H9 (cell line): Measurements from ENCODE around the gene KLK6. TPM values are rescaled to one million over a fixed set of nuclear protein-coding genes. Genes with fewer than 3 reads are reported as not detected.

ENCODE experiments used
- DNase-seq: peaks from one replicate; pipeline ENCODE4 v3.0.0-alpha.2; 2017
- H2AFZ ChIP-seq: one replicate; pipeline ENCODE4 v1.6.1; 2013; ENCODE audit warnings: mild to moderate bottlenecking, low read length, control low read depth, moderate library complexity
- H2AK5ac ChIP-seq: 2 replicates; pipeline ENCODE4 v1.6.1; 2013; ENCODE audit warnings: low read length, control low read depth, mixed read lengths; ENCODE audit not compliant: insufficient read length
- H2BK120ac ChIP-seq: one replicate; pipeline ENCODE4 v1.6.1; 2013; ENCODE audit warnings: low read depth, mild to moderate bottlenecking, low read length, control low read depth, inconsistent platforms; ENCODE audit not compliant: poor library complexity, severe bottlenecking
- H2BK12ac ChIP-seq: 2 replicates; pipeline ENCODE4 v1.6.1; 2013; ENCODE audit warnings: low read length, control low read depth, mixed read lengths, low read depth; ENCODE audit not compliant: insufficient read length
- H2BK15ac ChIP-seq: 2 replicates; pipeline ENCODE4 v1.6.1; 2013; ENCODE audit warnings: low read depth, low read length, control low read depth
- H2BK20ac ChIP-seq: one replicate; pipeline ENCODE4 v1.6.1; 2013; ENCODE audit warnings: low read depth, mild to moderate bottlenecking, low read length, control low read depth, inconsistent platforms; ENCODE audit not compliant: poor library complexity, severe bottlenecking
- H2BK5ac ChIP-seq: 2 replicates; pipeline ENCODE4 v1.6.1; 2013; ENCODE audit warnings: low read length, control low read depth, mixed read lengths; ENCODE audit not compliant: insufficient read length
- H3K14ac ChIP-seq: 2 replicates; pipeline ENCODE4 v1.6.1; 2013; ENCODE audit warnings: low read length, control low read depth; ENCODE audit not compliant: insufficient read depth
- H3K18ac ChIP-seq: 2 replicates; pipeline ENCODE4 v1.6.1; 2013; ENCODE audit warnings: low read depth, mild to moderate bottlenecking, mixed read lengths, low read length, control low read depth; ENCODE audit not compliant: insufficient read length
- H3K23ac ChIP-seq: 2 replicates; pipeline ENCODE4 v1.6.1; 2013; ENCODE audit warnings: low read length, control low read depth, mixed read lengths, low read depth; ENCODE audit not compliant: insufficient read length
- H3K23me2 ChIP-seq: 2 replicates; pipeline ENCODE4 v1.6.1; 2013; ENCODE audit warnings: low read depth, mild to moderate bottlenecking, mixed read lengths, low read length, control low read depth; ENCODE audit not compliant: insufficient read length, poor library complexity, severe bottlenecking
- H3K27ac ChIP-seq: 2 replicates; pipeline ENCODE4 v1.5.1; 2013; ENCODE audit warnings: low read length, control low read depth, mixed read lengths, low read depth; ENCODE audit not compliant: insufficient read length
- H3K27me3 ChIP-seq: 2 replicates; pipeline ENCODE4 v1.6.1; 2013; ENCODE audit warnings: low read length, control low read depth, inconsistent platforms; ENCODE audit not compliant: insufficient read depth
- H3K4ac ChIP-seq: 2 replicates; pipeline ENCODE4 v1.6.1; 2013; ENCODE audit warnings: low read depth, mild to moderate bottlenecking, control low read depth, inconsistent platforms, low read length, moderate library complexity
- H3K4me1 ChIP-seq: 2 replicates; pipeline ENCODE4 v1.6.1; 2013; ENCODE audit warnings: low read length, control low read depth, inconsistent platforms; ENCODE audit not compliant: insufficient read depth
- H3K4me2 ChIP-seq: 2 replicates; pipeline ENCODE4 v1.6.1; 2013; ENCODE audit warnings: low read length, control low read depth, mixed read lengths; ENCODE audit not compliant: insufficient read length, insufficient read depth
- H3K56ac ChIP-seq: 2 replicates; pipeline ENCODE4 v1.6.1; 2013; ENCODE audit warnings: low read depth, mild to moderate bottlenecking, mixed read lengths, low read length, control low read depth; ENCODE audit not compliant: insufficient read length
- H3K79me1 ChIP-seq: 2 replicates; pipeline ENCODE4 v1.6.1; 2013; ENCODE audit warnings: low read depth, mild to moderate bottlenecking, moderate library complexity, low read length, control low read depth, inconsistent platforms; ENCODE audit not compliant: insufficient read depth, poor library complexity, severe bottlenecking
- H3K79me2 ChIP-seq: 2 replicates; pipeline ENCODE4 v1.6.1; 2013; ENCODE audit warnings: low read length, control low read depth, inconsistent platforms; ENCODE audit not compliant: insufficient read depth
- H3K9ac ChIP-seq: 2 replicates; pipeline ENCODE4 v1.6.1; 2013; ENCODE audit warnings: low read length, control low read depth, mixed read lengths; ENCODE audit not compliant: insufficient read length; ENCODE audit errors: extremely low read depth
- H3K9me3 ChIP-seq: one replicate; pipeline ENCODE4 v1.6.1; 2013; ENCODE audit warnings: low read depth, low read length, inconsistent platforms; ENCODE audit not compliant: control insufficient read depth
- H3T11ph ChIP-seq: one replicate; pipeline ENCODE4 v1.6.1; 2013; ENCODE audit warnings: mild to moderate bottlenecking, low read length, control low read depth, inconsistent platforms
- H4K20me1 ChIP-seq: one replicate; pipeline ENCODE4 v1.6.1; 2013; ENCODE audit not compliant: control insufficient read depth, insufficient read length, insufficient read depth
- H4K5ac ChIP-seq: 2 replicates; pipeline ENCODE4 v1.6.1; 2013; ENCODE audit warnings: low read depth, mild to moderate bottlenecking, mixed read lengths, low read length, control low read depth; ENCODE audit not compliant: insufficient read length
- H4K8ac ChIP-seq: replicated peaks from 2 replicates; pipeline ENCODE4 v1.6.1; 2013; ENCODE audit warnings: low read length, control low read depth, mixed read lengths, low read depth; ENCODE audit not compliant: insufficient read length
- H4K91ac ChIP-seq: 2 replicates; pipeline ENCODE4 v1.6.1; 2013; ENCODE audit warnings: low read depth, mild to moderate bottlenecking, moderate library complexity, mixed read lengths, low read length, control low read depth; ENCODE audit not compliant: insufficient read length
- H3K27ac Mint-ChIP-seq, 3 experiments: 2 replicates in 2 of 3; 3 replicates in 1 of 3; pipeline ENCODE4 v1.8.0; 2020 to 2021; ENCODE audit warnings: mixed read lengths in 3 of 3, mild to moderate bottlenecking in 1 of 3, moderate library complexity in 1 of 3
- H3K27me3 Mint-ChIP-seq: 2 replicates; pipeline ENCODE4 v1.8.0; 2021; ENCODE audit warnings: low read depth, mild to moderate bottlenecking, moderate library complexity, mixed read lengths
- H3K36me3 Mint-ChIP-seq, 3 experiments: 2 replicates in 2 of 3; 3 replicates in 1 of 3; pipeline ENCODE4 v1.8.0; 2020 to 2021; ENCODE audit warnings: low read depth in 3 of 3, mixed read lengths in 3 of 3; ENCODE audit not compliant: insufficient read depth in 1 of 3
- H3K4me1 Mint-ChIP-seq, 2 experiments: 2 replicates each; pipeline ENCODE4 v1.8.0; 2020; ENCODE audit warnings: mixed read lengths in 2 of 2
- H3K4me3 Mint-ChIP-seq, 2 experiments: 2 replicates in 1 of 2; 3 replicates in 1 of 2; pipeline ENCODE4 v1.8.0; 2020 to 2021; ENCODE audit warnings: mild to moderate bottlenecking in 2 of 2, mixed read lengths in 2 of 2, moderate library complexity in 1 of 2
- H3K9me3 Mint-ChIP-seq, 2 experiments: 2 replicates in 1 of 2; 3 replicates in 1 of 2; pipeline ENCODE4 v1.8.0; 2020; ENCODE audit warnings: mild to moderate bottlenecking in 2 of 2, mixed read lengths in 2 of 2, moderate library complexity in 1 of 2
- WGBS: extraction: QIAGEN DNeasy Blood & Tissue Kit; methylation state at CpG from one replicate; pipeline ENCODE4 v1.1.7; 2013; ENCODE audit warnings: missing lambda C conversion rate, low lambda C conversion rate, mixed read lengths; ENCODE audit not compliant: insufficient read length; ENCODE audit errors: extremely low coverage; 5-methylcytosine and 5-hydroxymethylcytosine counted together
- total RNA-seq: library from RNA; stranded (reverse); gene quantifications from 2 replicates; pipeline ENCODE4 v1.2.1, GENCODE V29; 2021
- TF ChIP-seq, protein P1 (sequence below): fragments of 200-600 bp; sonication (generic); conservative IDR thresholded peaks from 3 replicates; pipeline ENCODE4 v1.8.0; 2021; ENCODE audit warnings: antibody characterized with exemption, mild to moderate bottlenecking

KLK6 gene
- total RNA-seq, 1 experiment from 2014 or later: 2.6 TPM

- Histone ChIP-seq H2AK5ac (no peak overlapping the region), H3K4ac (no peak overlapping the region), H4K5ac (no peak overlapping the region), H4K20me1 (no peaks in the 10 kb centered on the region), H3K14ac (no peak overlapping the region), H3K79me2 (no peaks in the 10 kb centered on the region), H2BK120ac (no peak overlapping the region), H2BK15ac (no peak overlapping the region), H3K56ac (no peak overlapping the region), H3K23me2 (no peaks in the 10 kb centered on the region), H3K27ac (no peak overlapping the region), H4K8ac (no peak overlapping the region), H2BK5ac (no peak overlapping the region), H3T11ph (no peak overlapping the region), H3K23ac (no peak overlapping the region), H2BK12ac (no peak overlapping the region), H3K27me3 (no peaks in the 10 kb centered on the region), H3K79me1 (no peaks in the 10 kb centered on the region), H4K91ac (no peak overlapping the region), H2AFZ (no peak overlapping the region), H3K4me1 (no peaks in the 10 kb centered on the region), H3K4me2 (no peak overlapping the region), H3K9ac (no peak overlapping the region), H2BK20ac (no peak overlapping the region), H3K18ac (no peak overlapping the region), H3K9me3 (no peaks in the 10 kb centered on the region)
- TF ChIP-seq, protein P1, sequence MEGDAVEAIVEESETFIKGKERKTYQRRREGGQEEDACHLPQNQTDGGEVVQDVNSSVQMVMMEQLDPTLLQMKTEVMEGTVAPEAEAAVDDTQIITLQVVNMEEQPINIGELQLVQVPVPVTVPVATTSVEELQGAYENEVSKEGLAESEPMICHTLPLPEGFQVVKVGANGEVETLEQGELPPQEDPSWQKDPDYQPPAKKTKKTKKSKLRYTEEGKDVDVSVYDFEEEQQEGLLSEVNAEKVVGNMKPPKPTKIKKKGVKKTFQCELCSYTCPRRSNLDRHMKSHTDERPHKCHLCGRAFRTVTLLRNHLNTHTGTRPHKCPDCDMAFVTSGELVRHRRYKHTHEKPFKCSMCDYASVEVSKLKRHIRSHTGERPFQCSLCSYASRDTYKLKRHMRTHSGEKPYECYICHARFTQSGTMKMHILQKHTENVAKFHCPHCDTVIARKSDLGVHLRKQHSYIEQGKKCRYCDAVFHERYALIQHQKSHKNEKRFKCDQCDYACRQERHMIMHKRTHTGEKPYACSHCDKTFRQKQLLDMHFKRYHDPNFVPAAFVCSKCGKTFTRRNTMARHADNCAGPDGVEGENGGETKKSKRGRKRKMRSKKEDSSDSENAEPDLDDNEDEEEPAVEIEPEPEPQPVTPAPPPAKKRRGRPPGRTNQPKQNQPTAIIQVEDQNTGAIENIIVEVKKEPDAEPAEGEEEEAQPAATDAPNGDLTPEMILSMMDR: no peak
- Mint-ChIP-seq H3K4me3 (no peak overlapping the region), H3K36me3 (no peaks in the 10 kb centered on the region; a peak in 1 of 7 replicates), H3K9me3 (peaks cover 0 to 4% of the 10 kb centered on the region in 2 experiments; a peak in 2 of 5 replicates), H3K27ac (no peak overlapping the region), H3K27me3 (peaks cover 42% of the 10 kb centered on the region), H3K4me1 (peaks cover 2 to 13% of the 10 kb centered on the region in 2 experiments; a peak in 2 of 4 replicates)
- WGBS: no CpG with 5 or more reads among the region's 2 CpGs
- no peak for DNase-seq
Measured at GRCh38 chr19:50994129-50994528, 24.7 kb upstream of the KLK6 start.
